Keratinocyte (primary cell): ENCODE measurements around the gene NAPB. TPM values are rescaled to one million over a fixed set of nuclear protein-coding genes. Genes with fewer than 3 reads are reported as not detected.

Experiments
- DNase-seq: peaks from one replicate; pipeline ENCODE4 v3.0.0-alpha.2; 2011; ENCODE audit warnings: low read depth, missing footprints, low spot score
- FAIRE-seq: peaks from 2 replicates; lab custom pipeline; 2011; peaks lifted over from hg19 to GRCh38; lab: Jason Lieb, UNC
- H2AFZ ChIP-seq: 2 replicates; pipeline ENCODE4 v1.6.0; 2012; ENCODE audit warnings: low read length, control low read depth, inconsistent platforms; ENCODE audit not compliant: control insufficient read depth
- H3K27ac ChIP-seq: 2 replicates; pipeline ENCODE4 v1.5.1; 2011; ENCODE audit warnings: low read length; ENCODE audit not compliant: control insufficient read depth, insufficient read depth
- H3K27me3 ChIP-seq: 3 replicates; pipeline ENCODE4 v1.6.0; 2011; ENCODE audit warnings: low read length; ENCODE audit not compliant: control insufficient read depth, insufficient read depth; ENCODE audit errors: extremely low read depth
- H3K36me3 ChIP-seq, 2 experiments: 2 replicates in 1 of 2; 3 replicates in 1 of 2; pipeline ENCODE4 v1.5.1; 2011; ENCODE audit warnings: low read length in 2 of 2, mild to moderate bottlenecking in 1 of 2; ENCODE audit not compliant: control insufficient read depth in 2 of 2, insufficient read depth in 2 of 2; ENCODE audit errors: extremely low read depth in 1 of 2
- H3K4me1 ChIP-seq: 3 replicates; pipeline ENCODE4 v1.5.1; 2011; ENCODE audit warnings: low read length; ENCODE audit not compliant: control insufficient read depth, insufficient read depth; ENCODE audit errors: extremely low read depth
- H3K4me2 ChIP-seq: 3 replicates; pipeline ENCODE4 v1.6.0; 2011; ENCODE audit warnings: low read depth, low read length; ENCODE audit not compliant: control insufficient read depth, insufficient read depth; ENCODE audit errors: extremely low read depth
- H3K4me3 ChIP-seq, 3 experiments: fragments of 200-600 bp in 1 of 3; sonication (generic) in 1 of 3; 2 replicates in 2 of 3; 3 replicates in 1 of 3; pipeline ENCODE4 v1.5.1; 2011 to 2016; ENCODE audit warnings: low read length in 3 of 3, mild to moderate bottlenecking in 3 of 3, control low read depth in 2 of 3, inconsistent platforms in 1 of 3, low read depth in 1 of 3, mixed read lengths in 1 of 3, mixed run types in 1 of 3, moderate library complexity in 1 of 3; ENCODE audit not compliant: control insufficient read depth in 2 of 3, insufficient read depth in 2 of 3; ENCODE audit errors: extremely low read depth in 1 of 3
- H3K79me2 ChIP-seq: 2 replicates; pipeline ENCODE4 v1.6.0; 2012; ENCODE audit warnings: low read length; ENCODE audit not compliant: control insufficient read depth, insufficient read depth
- H3K9ac ChIP-seq: 3 replicates; pipeline ENCODE4 v1.6.0; 2011; ENCODE audit warnings: low read length; ENCODE audit not compliant: control insufficient read depth, insufficient read depth; ENCODE audit errors: extremely low read depth
- H3K9me1 ChIP-seq: 3 replicates; pipeline ENCODE4 v1.6.0; 2011; ENCODE audit warnings: low read length; ENCODE audit not compliant: control insufficient read depth, insufficient read depth; ENCODE audit errors: extremely low read depth
- H3K9me3 ChIP-seq: 2 replicates; pipeline ENCODE4 v1.5.1; 2012; ENCODE audit warnings: low read depth, low read length; ENCODE audit not compliant: control insufficient read depth
- H4K20me1 ChIP-seq: 3 replicates; pipeline ENCODE4 v1.6.0; 2011; ENCODE audit warnings: low read length; ENCODE audit not compliant: control insufficient read depth, insufficient read depth; ENCODE audit errors: extremely low read depth
- CTCF ChIP-seq, 3 experiments: IDR thresholded peaks in 1 of 3; conservative IDR thresholded peaks in 1 of 3; optimal IDR thresholded peaks in 1 of 3; 2 replicates in 2 of 3; 3 replicates in 1 of 3; pipeline versions ENCODE3 to v1.5.1; 2011; ENCODE audit warnings: low read length in 3 of 3, mild to moderate bottlenecking in 3 of 3, moderate library complexity in 2 of 3, control low read depth in 1 of 3, inconsistent platforms in 1 of 3; ENCODE audit not compliant: insufficient read depth in 2 of 3; ENCODE audit errors: extremely low read depth in 1 of 3
- EZH2 ChIP-seq: IDR thresholded peaks from one replicate; pipeline ENCODE4 v1.6.1; 2012; ENCODE audit warnings: inconsistent platforms, mild to moderate bottlenecking, low read length, moderate library complexity
- dilution Hi-C: fragments of 300-500 bp; cut with MboI; formaldehyde crosslinking; loops from one replicate; pipeline ENCODE4 v1.7.0; 2020; ENCODE audit warnings: low sequenced_read_pairs; ENCODE audit not compliant: extremely low pct_ligation_motif_present
- polyA plus RNA-seq, 5 experiments: library from polyadenylated mRNA; depleted of rRNA in 3 of 5; stranded (reverse) in 3 of 5; stranded (forward) in 1 of 5; unstranded in 1 of 5; fragments of >200 nt; gene quantifications; 1 replicate in 1 of 5; 2 replicates in 3 of 5; 3 replicates in 1 of 5; pipeline versions ENCODE4 v1.2.1 to v1.2.3, GENCODE V29; 2011 to 2012; ENCODE audit warnings: missing spikeins in 2 of 5, low read depth in 1 of 5, low replicate concordance in 1 of 5

The NAPB gene
- polyA plus RNA-seq, 1 donor (not counting 4 experiments of a cell fraction or from before 2014, with no cell fraction given): 11.6 TPM

DNA sequence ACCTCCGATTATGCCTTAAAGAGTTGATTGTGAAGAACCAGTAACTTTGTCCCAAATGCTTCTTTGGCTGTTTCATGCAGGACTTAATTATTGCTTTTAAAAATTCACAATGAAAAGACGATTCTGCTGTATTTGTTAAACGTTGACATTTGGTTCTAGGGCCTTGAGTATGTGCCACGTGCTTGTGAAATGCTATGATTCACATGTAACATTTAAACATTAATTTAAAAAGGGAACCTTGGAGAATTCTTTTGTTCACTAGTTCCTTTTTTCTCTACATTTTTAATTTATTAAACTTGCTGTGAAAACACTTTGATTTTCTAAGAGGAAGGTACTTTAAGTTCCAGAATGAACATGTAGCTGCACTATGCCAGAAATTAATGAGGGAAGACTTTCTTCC is 49.8 kb downstream of the NAPB start:
- no peaks in the 10 kb centered on the region for H3K9me1 ChIP-seq
- peaks cover 16% of the 10 kb centered on the region for H3K4me1 ChIP-seq
- H3K27me3 ChIP-seq: no peaks in the 10 kb centered on the region
- DNase-seq (no peak), FAIRE-seq (no peak)
- no peak overlapping the region for H3K27ac ChIP-seq
- peaks cover 3% of the 10 kb centered on the region for H4K20me1 ChIP-seq
- peaks cover 18% of the 10 kb centered on the region for H3K79me2 ChIP-seq
- no peak overlapping the region for H2AFZ ChIP-seq
- H3K9me3 ChIP-seq: no peaks in the 10 kb centered on the region
- H3K4me3 ChIP-seq: no peak overlapping the region
- peaks cover 30 to 39% of the 10 kb centered on the region in 2 experiments for H3K36me3 ChIP-seq
- no peak overlapping the region for H3K9ac ChIP-seq
- H3K4me2 ChIP-seq: no peak overlapping the region
- dilution Hi-C loops: no loop called here
- TF ChIP-seq CTCF (optimal IDR thresholded peaks at IDR 0.05 in 1 of 3, IDR thresholded peaks at IDR 0.05 in 1 of 3, conservative IDR thresholded peaks at IDR 0.05 in 1 of 3; ENCODE audit: extremely low read depth in 1 of 3, insufficient read depth in 2 of 3, low read length in 3 of 3): no peak
- TF ChIP-seq EZH2: no peak

DNA sequence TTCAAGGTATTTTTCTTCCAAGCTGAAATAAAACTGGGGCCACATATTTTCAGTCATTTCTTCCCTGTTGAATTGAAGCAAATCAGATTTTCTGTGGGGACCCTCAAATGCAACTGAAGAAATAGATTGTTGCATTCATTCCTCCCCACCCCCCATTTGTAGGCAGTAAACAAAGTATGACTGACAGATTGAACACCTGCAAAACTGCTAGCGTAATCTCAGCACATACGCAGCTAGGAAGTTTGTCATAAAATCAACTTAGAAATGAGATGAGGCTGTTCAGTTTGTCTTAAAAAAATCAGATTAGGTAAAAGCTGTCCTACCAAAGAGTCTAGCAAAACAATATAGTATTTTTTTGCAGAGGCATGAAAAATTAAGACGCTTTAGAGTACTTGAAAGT is 50.4 kb downstream of the NAPB start:
- H3K4me1 ChIP-seq: peaks cover 17% of the 10 kb centered on the region
- H3K79me2 ChIP-seq: peaks cover 23% of the 10 kb centered on the region
- no peak for DNase-seq
- peaks cover 29 to 42% of the 10 kb centered on the region in 2 experiments for H3K36me3 ChIP-seq
- no peak overlapping the region for H2AFZ ChIP-seq
- H3K27ac ChIP-seq: no peak overlapping the region
- no peak for TF ChIP-seq CTCF (optimal IDR thresholded peaks at IDR 0.05 in 1 of 3, IDR thresholded peaks at IDR 0.05 in 1 of 3, conservative IDR thresholded peaks at IDR 0.05 in 1 of 3; ENCODE audit: extremely low read depth in 1 of 3, insufficient read depth in 2 of 3, low read length in 3 of 3)
- TF ChIP-seq EZH2: no peak
- H3K4me3 ChIP-seq: no peak overlapping the region
- dilution Hi-C loops: no loop called here
- peaks cover 5% of the 10 kb centered on the region for H4K20me1 ChIP-seq
- H3K4me2 ChIP-seq: no peak overlapping the region
- no peaks in the 10 kb centered on the region for H3K9me1 ChIP-seq
- H3K9ac ChIP-seq: no peak overlapping the region
- no peaks in the 10 kb centered on the region for H3K27me3 ChIP-seq
- no peak for FAIRE-seq
- H3K9me3 ChIP-seq: no peaks in the 10 kb centered on the region
